Esophagus muscularis mucosa (tissue), 4 donors: ENCODE measurements around the gene PYURF.

Experiments used
- EP300 ChIP-seq: sonication (generic); formaldehyde crosslinking; IDR thresholded peaks from one replicate; pipeline ENCODE4 v1.6.1; 2017; ENCODE audit warnings: antibody characterized with exemption
- POLR2A ChIP-seq: fragments of 450-650 bp; IDR thresholded peaks from one replicate; pipeline ENCODE4 v1.6.1; 2017; ENCODE audit warnings: antibody characterized with exemption, moderate library complexity, mild to moderate bottlenecking, low read depth
- POLR2AphosphoS5 ChIP-seq, 2 donors: sonication (generic); formaldehyde crosslinking; IDR thresholded peaks; one replicate each; pipeline ENCODE4 v1.6.1; 2017; ENCODE audit warnings: antibody characterized with exemption in 2 of 2
- TF ChIP-seq, protein P1 (sequence below), 3 experiments: fragments of 200-600 bp in 2 of 3; fragments of 450-650 bp in 1 of 3; sonication (generic) in 2 of 3; IDR thresholded peaks; one replicate each; pipeline ENCODE4 v1.5.1; 2017 to 2019; ENCODE audit warnings: antibody characterized with exemption in 3 of 3, mild to moderate bottlenecking in 2 of 3, moderate library complexity in 1 of 3

DNA sequence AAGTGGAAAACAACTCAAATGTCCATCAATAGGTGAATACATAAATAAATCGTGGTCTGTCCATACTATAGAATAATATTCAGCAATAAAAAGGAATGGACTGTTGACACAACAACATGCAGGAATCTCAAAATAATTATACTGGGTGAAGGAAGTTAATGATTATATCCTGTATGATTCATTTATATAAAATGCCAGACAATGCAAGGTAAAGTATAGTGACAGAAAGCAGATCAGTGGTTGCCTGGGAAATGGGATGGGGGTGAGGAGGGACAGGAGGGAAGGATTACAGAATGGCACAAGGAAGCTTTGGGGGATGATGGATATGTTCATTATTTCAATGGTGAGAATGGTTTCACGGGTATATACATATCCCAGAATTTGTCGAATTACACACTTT, 12.3 kb downstream of the PYURF start:
- TF ChIP-seq, protein P1, sequence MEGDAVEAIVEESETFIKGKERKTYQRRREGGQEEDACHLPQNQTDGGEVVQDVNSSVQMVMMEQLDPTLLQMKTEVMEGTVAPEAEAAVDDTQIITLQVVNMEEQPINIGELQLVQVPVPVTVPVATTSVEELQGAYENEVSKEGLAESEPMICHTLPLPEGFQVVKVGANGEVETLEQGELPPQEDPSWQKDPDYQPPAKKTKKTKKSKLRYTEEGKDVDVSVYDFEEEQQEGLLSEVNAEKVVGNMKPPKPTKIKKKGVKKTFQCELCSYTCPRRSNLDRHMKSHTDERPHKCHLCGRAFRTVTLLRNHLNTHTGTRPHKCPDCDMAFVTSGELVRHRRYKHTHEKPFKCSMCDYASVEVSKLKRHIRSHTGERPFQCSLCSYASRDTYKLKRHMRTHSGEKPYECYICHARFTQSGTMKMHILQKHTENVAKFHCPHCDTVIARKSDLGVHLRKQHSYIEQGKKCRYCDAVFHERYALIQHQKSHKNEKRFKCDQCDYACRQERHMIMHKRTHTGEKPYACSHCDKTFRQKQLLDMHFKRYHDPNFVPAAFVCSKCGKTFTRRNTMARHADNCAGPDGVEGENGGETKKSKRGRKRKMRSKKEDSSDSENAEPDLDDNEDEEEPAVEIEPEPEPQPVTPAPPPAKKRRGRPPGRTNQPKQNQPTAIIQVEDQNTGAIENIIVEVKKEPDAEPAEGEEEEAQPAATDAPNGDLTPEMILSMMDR (IDR thresholded peaks at IDR 0.05), result no peak
- TF ChIP-seq EP300 (no peak), POLR2A (no peak), POLR2AphosphoS5 (IDR thresholded peaks at IDR 0.05) (no peak)
